Activated T-helper 9 cell treated with anti-CD3 and anti-CD28 coated beads, Interleukin-2, amount 50 U/mL, for 16 hours (primary cell): Measurements from ENCODE around the gene CALD1.
"Not testable (repeated sequence)": the region's sequence is repeated elsewhere in the genome, so short reads cannot be mapped to it uniquely, and the experiment has no call there.

Source experiments
- DNase-seq: peaks from one replicate; pipeline ENCODE4 v3.0.0-alpha.2; 2020; ENCODE audit warnings: low read depth

Gene CALD1

DNA sequence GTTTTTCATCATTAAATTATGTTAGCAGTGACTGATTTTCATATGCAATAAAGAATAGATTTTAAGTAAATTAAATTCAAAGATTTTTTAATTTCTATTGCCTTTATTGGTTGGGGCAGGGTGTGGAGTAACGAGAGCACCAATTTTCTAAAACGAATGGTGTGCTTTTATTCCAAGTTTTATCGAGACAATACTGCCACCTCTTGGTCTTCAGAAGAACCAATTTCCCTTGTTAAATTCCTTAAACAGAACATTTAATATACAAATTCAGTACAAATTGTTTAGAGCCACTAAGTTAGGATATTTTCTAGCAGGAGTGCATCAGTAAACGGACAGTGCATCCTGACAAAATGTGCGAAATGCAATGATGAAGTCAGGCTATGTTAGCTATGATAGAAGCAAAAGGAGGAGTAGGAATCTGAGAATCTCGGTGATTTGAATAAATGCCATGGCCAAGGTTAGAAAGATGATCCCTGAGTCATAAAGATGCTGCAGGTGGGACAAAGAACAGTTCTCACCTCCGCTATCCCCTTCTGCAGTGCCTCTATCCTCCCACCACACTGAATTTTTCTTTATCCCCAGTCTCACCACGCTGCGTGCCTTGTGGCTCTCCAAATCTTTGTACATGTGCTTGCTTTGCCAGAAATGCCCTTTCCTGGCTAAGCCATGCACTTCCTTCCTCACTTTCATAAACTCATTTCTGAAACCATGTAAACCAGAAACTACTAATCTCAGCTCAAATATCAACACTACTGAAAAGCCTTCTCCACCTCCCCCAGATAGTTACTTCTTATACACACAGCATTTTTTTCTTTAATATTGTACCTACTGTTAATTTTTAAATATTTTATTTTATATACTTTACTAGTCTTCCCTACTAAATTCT is 175.0 kb downstream of the CALD1 start:
- no peak for DNase-seq

DNA sequence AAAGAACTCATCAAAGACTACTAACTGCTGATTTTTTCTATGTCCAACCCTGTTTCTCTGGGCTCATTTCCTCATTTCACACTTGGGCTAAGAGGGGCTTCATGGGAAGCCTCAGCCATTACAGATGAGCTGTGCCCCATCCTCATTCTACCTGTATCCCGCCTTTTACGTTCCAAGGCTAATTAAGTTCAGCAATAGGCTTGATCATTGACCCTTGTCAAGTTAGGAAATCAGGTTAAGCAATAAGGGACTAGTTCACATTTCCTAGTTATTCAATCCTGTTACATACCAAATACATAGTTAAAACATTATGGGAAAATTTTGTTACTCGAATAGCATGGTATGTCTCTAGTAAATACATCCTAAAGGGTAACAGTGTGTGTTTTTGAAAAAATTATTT is 177.6 kb downstream of the CALD1 start:
- no peak for DNase-seq

GRCh38 chr7:134959810-134960209 is 180.4 kb downstream of the CALD1 start:
- no peak for DNase-seq

- no peak for DNase-seq
Observed at GRCh38 chr7:134962270-134962780, 182.9 kb downstream of the CALD1 start.

DNA sequence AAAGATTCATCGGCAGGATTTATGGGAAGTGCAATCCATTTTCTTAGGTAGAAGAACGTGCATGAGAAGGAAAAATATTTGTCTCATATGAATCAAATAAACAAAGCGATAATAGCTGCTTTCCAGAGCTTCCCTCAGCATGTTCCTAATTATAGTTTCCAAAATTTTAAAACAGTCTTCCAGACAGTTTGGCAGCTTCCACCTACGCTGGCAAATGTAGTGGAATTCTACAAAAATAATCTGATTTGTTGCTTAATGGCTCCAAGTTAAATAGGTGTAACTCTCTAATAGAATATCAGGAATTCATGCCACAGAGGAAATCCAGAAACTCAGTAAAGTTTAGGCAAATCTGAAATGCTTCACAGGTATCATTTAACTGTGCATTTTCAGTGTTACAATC is 183.6 kb downstream of the CALD1 start:
- no peak for DNase-seq

GRCh38 chr7:134966691-134967090 is 187.3 kb downstream of the CALD1 start:
- DNase-seq, result no peak

- no peak for DNase-seq
Observed at GRCh38 chr7:134968110-134968509, 188.7 kb downstream of the CALD1 start.

- DNase-seq, result not testable (repeated sequence)
Observed at GRCh38 chr7:134981645-134982044, 202.2 kb downstream of the CALD1 start.

- DNase-seq, result no peak
Observed at GRCh38 chr7:134985894-134986362, 206.5 kb downstream of the CALD1 start.

- peak; percentile 75 for DNase-seq
Observed at GRCh38 chr7:134986363-134987251, 207.2 kb downstream of the CALD1 start, which contains the start of gene AGBL3. AGBL3 (plus strand) TSS chr7:134986508; CDS start chr7:134987934, 1,426 bp downstream.

DNA sequence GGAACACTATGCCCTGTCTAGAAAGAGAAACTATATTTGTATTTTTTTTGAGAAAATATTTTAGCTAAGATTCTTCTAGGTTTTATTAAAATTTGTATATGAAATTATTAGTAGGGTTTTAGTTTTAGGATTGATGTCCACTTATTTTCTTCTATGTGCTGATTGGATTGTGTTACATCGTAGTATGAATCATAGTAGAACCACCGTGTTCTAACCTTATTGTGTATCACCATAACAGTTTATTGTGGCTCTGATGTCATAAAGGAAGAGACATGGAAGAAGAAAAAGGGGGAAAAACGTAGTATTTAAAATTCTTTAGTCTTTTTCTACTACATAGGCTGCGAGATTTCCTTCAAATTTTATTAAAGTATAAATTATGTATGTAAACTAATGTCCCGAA is 208.7 kb downstream of the CALD1 start:
- no peak for DNase-seq

- no peak for DNase-seq
Observed at GRCh38 chr7:134991469-134992339, 212.3 kb downstream of the CALD1 start.

- DNase-seq, result no peak
Observed at GRCh38 chr7:134992626-134993179, 213.3 kb downstream of the CALD1 start.

- no peak for DNase-seq
Observed at GRCh38 chr7:134993877-134994456, 214.5 kb downstream of the CALD1 start.

DNA sequence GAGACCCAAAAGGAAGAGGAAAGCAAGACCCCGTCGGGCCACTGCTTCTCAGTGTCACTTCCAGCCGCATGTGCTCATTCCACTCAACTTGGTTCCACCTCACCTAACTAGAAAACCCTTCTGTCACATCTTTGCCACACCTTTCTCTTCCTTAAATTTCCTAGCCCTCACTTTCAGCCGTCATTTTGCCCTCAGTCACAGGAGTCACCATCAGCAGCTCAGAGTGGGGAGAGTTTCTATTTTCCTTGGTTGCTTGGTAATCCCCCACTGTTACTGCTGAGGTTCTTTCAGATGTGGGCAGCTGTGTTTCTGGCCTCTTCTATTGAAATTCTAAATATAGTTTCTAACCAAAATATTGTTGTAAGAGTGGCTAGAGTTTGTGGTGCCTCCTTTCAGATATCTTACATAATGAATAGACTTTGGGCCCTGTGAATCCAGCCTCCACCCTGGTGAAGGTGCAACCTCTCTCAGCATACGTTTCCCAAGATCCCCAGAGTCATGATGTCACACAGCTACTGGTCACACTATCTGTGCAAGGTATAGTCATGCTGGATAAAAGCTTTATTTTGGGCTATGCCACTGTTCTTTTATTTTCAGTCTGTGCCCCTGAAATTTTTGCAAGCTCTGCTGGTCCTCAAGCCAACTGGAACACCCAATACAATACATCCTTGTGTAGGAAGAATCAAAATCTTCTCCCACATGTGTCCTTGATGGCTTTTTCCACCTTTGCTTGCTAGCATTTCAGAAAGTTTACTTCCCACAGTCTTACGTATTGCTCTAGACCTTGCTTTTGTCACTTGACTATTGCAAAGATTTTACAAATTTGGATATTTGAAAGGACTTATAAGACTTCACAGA is 216.0 kb downstream of the CALD1 start:
- no peak for DNase-seq

- DNase-seq, result no peak
Observed at GRCh38 chr7:134996097-134996550, 216.7 kb downstream of the CALD1 start.

DNA sequence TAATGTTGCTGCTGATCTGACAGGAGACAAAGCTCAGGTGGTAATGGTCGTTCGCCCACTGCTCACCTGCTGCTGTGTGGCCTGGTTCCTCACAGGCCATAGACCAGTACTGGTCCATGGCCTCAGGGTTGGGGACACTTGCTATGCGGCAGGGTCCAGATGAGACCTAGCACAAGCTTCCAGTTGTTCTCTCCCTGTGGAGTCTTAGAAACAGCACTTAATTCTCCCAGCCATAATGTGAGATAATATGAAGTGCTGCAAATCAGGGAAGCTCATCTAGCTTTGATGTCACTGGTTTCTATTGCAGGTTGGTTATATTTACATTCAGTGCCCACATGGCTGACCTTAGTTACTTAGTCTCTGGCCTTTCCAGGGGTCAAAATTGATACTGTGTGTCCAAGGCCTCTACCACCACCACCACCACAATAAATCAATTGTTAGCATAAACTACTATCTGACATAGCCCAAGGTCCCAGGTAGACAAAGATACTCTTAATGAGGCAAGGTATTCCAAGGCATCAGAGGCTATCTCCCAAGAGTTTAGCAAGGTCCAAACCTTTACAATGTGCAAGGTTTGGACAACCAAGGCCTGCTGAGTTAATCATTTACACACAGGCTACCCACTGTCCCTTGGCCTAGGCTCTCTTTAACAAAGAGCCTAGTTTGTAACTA is 217.9 kb downstream of the CALD1 start:
- DNase-seq, result no peak

DNA sequence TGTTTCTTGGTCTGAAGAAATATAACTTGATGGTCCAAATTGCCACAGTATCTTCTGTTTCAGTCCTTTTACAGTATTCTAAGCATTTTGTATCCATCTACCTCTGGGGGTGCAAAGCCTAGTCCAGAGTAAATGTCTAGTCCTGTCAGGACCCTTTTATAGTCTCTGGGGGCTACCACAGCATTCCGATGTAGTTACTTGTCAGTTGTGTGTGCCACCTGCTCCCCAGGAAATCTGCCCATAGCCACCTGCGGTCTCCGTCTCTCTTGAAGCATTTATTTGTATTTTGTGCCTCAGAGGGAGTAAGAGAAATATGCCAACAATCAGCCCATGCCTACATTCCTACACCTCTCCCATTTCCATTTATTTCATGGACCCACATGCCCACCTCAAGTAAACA is 219.7 kb downstream of the CALD1 start:
- DNase-seq, result no peak
